GM23338 (cell line): ENCODE measurements around the gene RINL. TPM values are rescaled to one million over a fixed set of nuclear protein-coding genes. Genes with fewer than 3 reads are reported as not detected.
"Not testable (repeated sequence)": the region's sequence is repeated elsewhere in the genome, so short reads cannot be mapped to it uniquely, and the experiment has no call there.

Source experiments
- ATAC-seq: fragments of 200-7000 bp; cut with Tn5 transposase; 3 replicates; pipeline ENCODE4 v1.9.1; 2020
- DNase-seq: peaks from one replicate; pipeline ENCODE4 v3.0.0-alpha.2; 2015; ENCODE audit warnings: low spot score
- H2AFZ ChIP-seq: fragments of 200-600 bp; sonication (generic); 2 replicates; pipeline ENCODE4 v1.8.0; 2016; ENCODE audit warnings: antibody characterized with exemption, mild to moderate bottlenecking, moderate library complexity
- H3F3A ChIP-seq: fragments of 200-600 bp; sonication (generic); replicated peaks from 2 replicates; pipeline ENCODE4 v1.8.0; 2017; ENCODE audit warnings: antibody characterized with exemption, mixed run types, low read depth
- H3K27ac ChIP-seq: fragments of 200-600 bp; sonication (generic); 2 replicates; pipeline ENCODE4 v1.6.1; 2016; ENCODE audit warnings: low read depth
- H3K27me3 ChIP-seq: fragments of 200-600 bp; sonication (generic); 2 replicates; pipeline ENCODE4 v1.8.0; 2016; ENCODE audit warnings: mild to moderate bottlenecking, mixed run types, moderate library complexity; ENCODE audit not compliant: insufficient read depth
- H3K36me3 ChIP-seq: fragments of 200-600 bp; sonication (generic); 2 replicates; pipeline ENCODE4 v1.8.0; 2016; ENCODE audit warnings: mild to moderate bottlenecking; ENCODE audit not compliant: insufficient read depth
- H3K4me1 ChIP-seq: fragments of 200-600 bp; sonication (generic); 2 replicates; pipeline ENCODE4 v1.8.0; 2016; ENCODE audit warnings: mild to moderate bottlenecking, moderate library complexity; ENCODE audit not compliant: insufficient read depth
- H3K4me2 ChIP-seq: fragments of 200-600 bp; sonication (generic); 2 replicates; pipeline ENCODE4 v1.7.1; 2017; ENCODE audit warnings: mixed run types
- H3K4me3 ChIP-seq: fragments of 200-600 bp; sonication (generic); 2 replicates; pipeline ENCODE4 v1.6.1; 2016; ENCODE audit warnings: mixed run types
- H3K79me2 ChIP-seq: fragments of 200-600 bp; sonication (generic); replicated peaks from 2 replicates; pipeline ENCODE4 v1.8.0; 2017; ENCODE audit warnings: mild to moderate bottlenecking; ENCODE audit not compliant: insufficient read depth
- H3K9me2 ChIP-seq: fragments of 200-600 bp; sonication (generic); 2 replicates; pipeline ENCODE4 v1.8.0; 2017; ENCODE audit not compliant: insufficient read depth
- H4K20me1 ChIP-seq: fragments of 200-600 bp; sonication (generic); replicated peaks from 2 replicates; pipeline ENCODE4 v1.8.0; 2017; ENCODE audit warnings: mild to moderate bottlenecking; ENCODE audit not compliant: insufficient read depth
- H3K27ac Mint-ChIP-seq: 2 replicates; pipeline ENCODE4 v1.8.0; 2020; ENCODE audit warnings: inconsistent platforms, mild to moderate bottlenecking, moderate library complexity, mixed read lengths
- H3K27me3 Mint-ChIP-seq: 3 replicates; pipeline ENCODE4 v1.8.0; 2022; ENCODE audit warnings: low read depth, mild to moderate bottlenecking, moderate library complexity, mixed read lengths, inconsistent platforms; ENCODE audit not compliant: insufficient read depth, poor library complexity
- H3K36me3 Mint-ChIP-seq: 3 replicates; pipeline ENCODE4 v1.8.0; 2021; ENCODE audit warnings: low read depth, mild to moderate bottlenecking, inconsistent platforms, moderate library complexity, mixed read lengths
- H3K4me1 Mint-ChIP-seq: 3 replicates; pipeline ENCODE4 v1.8.0; 2020; ENCODE audit warnings: mild to moderate bottlenecking, inconsistent platforms, mixed read lengths
- H3K4me3 Mint-ChIP-seq: 3 replicates; pipeline ENCODE4 v1.8.0; 2021; ENCODE audit warnings: moderate library complexity, mild to moderate bottlenecking, inconsistent platforms, mixed read lengths
- H3K9me3 Mint-ChIP-seq: 3 replicates; pipeline ENCODE4 v1.8.0; 2020; ENCODE audit warnings: moderate library complexity, mild to moderate bottlenecking, inconsistent platforms, mixed read lengths
- CTCF ChIP-seq, 2 experiments: fragments of 200-600 bp in 1 of 2; sonication (generic) in 1 of 2; conservative IDR thresholded peaks; 2 replicates each; pipeline versions ENCODE4 v1.5.1 to v1.6.1; 2016 to 2017; ENCODE audit warnings: antibody characterized with exemption in 2 of 2, low read depth in 2 of 2, mild to moderate bottlenecking in 2 of 2, moderate library complexity in 1 of 2
- ETS1 ChIP-seq: IDR thresholded peaks from 2 replicates; pipeline ENCODE4 v1.6.1; 2016; ENCODE audit warnings: antibody characterized with exemption
- JUNB ChIP-seq: IDR thresholded peaks from one replicate; pipeline ENCODE4 v1.6.1; 2016; ENCODE audit warnings: antibody characterized with exemption; ENCODE audit not compliant: unreplicated experiment
- POLR2AphosphoS5 ChIP-seq: IDR thresholded peaks from 2 replicates; pipeline ENCODE4 v1.6.1; 2016; ENCODE audit warnings: antibody characterized with exemption, low read depth
- STAT1 ChIP-seq: IDR thresholded peaks from one replicate; pipeline ENCODE4 v1.6.1; 2016; ENCODE audit warnings: antibody characterized with exemption; ENCODE audit not compliant: unreplicated experiment
- ZNF114 ChIP-seq: fragments of 250-450 bp; sonication (Bioruptor Pico); IDR thresholded peaks from 2 replicates; pipeline ENCODE4 v1.5.0; 2020; ENCODE audit warnings: mild to moderate bottlenecking, moderate library complexity
- polyA plus RNA-seq: library from polyadenylated mRNA; unstranded; fragments of >200 nt; fragmentation: Nextera tagmentation; extraction: Ambion mirVana; gene quantifications from 2 replicates; pipeline ENCODE4 v1.2.1, GENCODE V29; 2016
- total RNA-seq: library from RNA; depleted of rRNA; stranded (reverse); fragments of >200 nt; shearing (Covaris generic); gene quantifications from 2 replicates; pipeline ENCODE4 v1.2.3, GENCODE V29; 2014

Gene RINL
- total and polyA plus RNA-seq, 2 experiments from 2014 or later: 11.2 to 21.4 TPM

- H3K36me3 Mint-ChIP-seq: no peaks in the 10 kb centered on the region
- H2AFZ ChIP-seq: no peak overlapping the region
- no peaks in the 10 kb centered on the region; the same call in 2 of the 3 replicates for H3K9me3 Mint-ChIP-seq
- peak in 1 of 2 experiments; percentile 21; a peak in 1 of 4 replicates for TF ChIP-seq CTCF (conservative IDR thresholded peaks at IDR 0.05; ENCODE audit: low read depth in 2 of 2)
- TF ChIP-seq ZNF114 (CRISPR knock-in tag): no peak
- no peak overlapping the region for H3K27ac ChIP-seq
- no peaks in the 10 kb centered on the region for H3K36me3 ChIP-seq
- H3K4me1 ChIP-seq: peaks cover 17% of the 10 kb centered on the region
- peaks cover 21% of the 10 kb centered on the region for H3K4me1 Mint-ChIP-seq
- H4K20me1 ChIP-seq: no peaks in the 10 kb centered on the region
- no peak overlapping the region for H3K4me2 ChIP-seq
- H3K4me3 Mint-ChIP-seq: no peak overlapping the region
- H3K4me3 ChIP-seq: no peak overlapping the region
- no peaks in the 10 kb centered on the region for H3K79me2 ChIP-seq
- H3F3A ChIP-seq: 0 out of 2 replicates have a peak, but pooled peaks cover 3% of the 10 kb centered on the region
- ATAC-seq: no peak
- H3K27ac Mint-ChIP-seq: no peak overlapping the region; the same call in 1 of the 2 replicates
- DNase-seq: no peak
- peaks cover 3% of the 10 kb centered on the region; the same call in 1 of the 2 replicates for H3K27me3 ChIP-seq
- peaks cover 10% of the 10 kb centered on the region for H3K27me3 Mint-ChIP-seq
- no peaks in the 10 kb centered on the region for H3K9me2 ChIP-seq
Measured at GRCh38 chr19:38875656-38876395, 2.2 kb downstream of the RINL start.

GRCh38 chr19:38873400-38873799 lies 4.7 kb downstream of the RINL start:
- H3K79me2 ChIP-seq, H3K27ac ChIP-seq, ATAC-seq, H3K4me3 Mint-ChIP-seq, H3K9me2 ChIP-seq, H3K4me2 ChIP-seq, H3K27ac Mint-ChIP-seq, H2AFZ ChIP-seq, H3K4me3 ChIP-seq, H3K9me3 Mint-ChIP-seq, DNase-seq, H3F3A ChIP-seq, H3K36me3 ChIP-seq, H3K36me3 Mint-ChIP-seq, H4K20me1 ChIP-seq: not testable (repeated sequence)
- H3K4me1 ChIP-seq: peaks cover 14% of the 10 kb centered on the region
- H3K27me3 ChIP-seq: peaks cover 19% of the 10 kb centered on the region
- H3K4me1 Mint-ChIP-seq: peaks cover 22% of the 10 kb centered on the region
- peaks cover 11% of the 10 kb centered on the region for H3K27me3 Mint-ChIP-seq

- Mint-ChIP-seq H3K27me3 (peaks cover 10% of the 10 kb centered on the region), H3K27ac (no peak overlapping the region), H3K4me3 (peak overlapping the region; percentile 72), H3K4me1 (peaks cover 8% of the 10 kb centered on the region; the same call in 2 of the 3 replicates), H3K36me3 (no peaks in the 10 kb centered on the region), H3K9me3 (no peaks in the 10 kb centered on the region; the same call in 2 of the 3 replicates)
- Histone ChIP-seq H4K20me1 (no peaks in the 10 kb centered on the region), H2AFZ (no peak overlapping the region; the same call in 1 of the 2 replicates), H3K4me3 (peak overlapping the region; percentile 81; the same call in 1 of the 2 replicates), H3F3A (peaks cover 10% of the 10 kb centered on the region; the same call in 1 of the 2 replicates), H3K4me2 (peak overlapping the region; percentile 91), H3K27me3 (peaks cover 19% of the 10 kb centered on the region), H3K79me2 (no peaks in the 10 kb centered on the region), H3K36me3 (no peaks in the 10 kb centered on the region), H3K27ac (no peak overlapping the region), H3K4me1 (no peaks in the 10 kb centered on the region), H3K9me2 (no peaks in the 10 kb centered on the region)
- ATAC-seq (no peak), DNase-seq (no peak)
- TF ChIP-seq JUNB: no peak
- no peak for TF ChIP-seq STAT1
- TF ChIP-seq POLR2AphosphoS5: no peak
- no peak for TF ChIP-seq ETS1
- TF ChIP-seq CTCF (conservative IDR thresholded peaks at IDR 0.05; ENCODE audit: low read depth in 2 of 2): no peak
Measured at GRCh38 chr19:38870612-38871011, 7.5 kb downstream of the RINL start.
